ENCODE measurements around the gene NCAN.

NCAN gene

GRCh38 chr19:19285686-19286085 lies 73.9 kb downstream of the NCAN start:
- no peak for DNase-seq (ENCODE audit: low spot score)

- DNase-seq (ENCODE audit: low spot score) = no peak
Observed at GRCh38 chr19:19292607-19293006, 80.8 kb downstream of the NCAN start.

GRCh38 chr19:19294914-19295313 lies 83.2 kb downstream of the NCAN start:
- DNase-seq (ENCODE audit: low spot score) = no peak

- no peak for DNase-seq (ENCODE audit: low spot score)
Observed at GRCh38 chr19:19296953-19297689, 85.4 kb downstream of the NCAN start.

DNA sequence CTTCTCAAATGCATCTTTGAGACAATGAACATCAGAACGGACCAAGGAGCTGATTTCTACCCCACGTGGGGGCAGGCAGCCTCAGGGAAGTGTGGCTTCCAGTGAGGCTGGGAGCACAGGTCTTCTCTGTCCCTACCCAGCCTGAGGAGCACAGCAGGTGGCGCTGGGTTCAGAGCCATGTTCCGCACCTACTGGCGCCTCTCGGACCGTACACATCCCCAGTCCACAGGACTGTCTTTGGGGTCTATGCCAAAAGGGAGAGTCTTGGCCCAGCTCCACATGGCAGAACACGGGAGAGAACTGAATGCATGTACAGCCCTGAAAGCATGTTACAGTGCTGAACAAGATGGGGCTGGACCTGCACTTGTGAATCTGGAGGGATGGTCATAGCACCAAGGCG lies 86.0 kb downstream of the NCAN start:
- DNase-seq (ENCODE audit: low spot score) = no peak

DNA sequence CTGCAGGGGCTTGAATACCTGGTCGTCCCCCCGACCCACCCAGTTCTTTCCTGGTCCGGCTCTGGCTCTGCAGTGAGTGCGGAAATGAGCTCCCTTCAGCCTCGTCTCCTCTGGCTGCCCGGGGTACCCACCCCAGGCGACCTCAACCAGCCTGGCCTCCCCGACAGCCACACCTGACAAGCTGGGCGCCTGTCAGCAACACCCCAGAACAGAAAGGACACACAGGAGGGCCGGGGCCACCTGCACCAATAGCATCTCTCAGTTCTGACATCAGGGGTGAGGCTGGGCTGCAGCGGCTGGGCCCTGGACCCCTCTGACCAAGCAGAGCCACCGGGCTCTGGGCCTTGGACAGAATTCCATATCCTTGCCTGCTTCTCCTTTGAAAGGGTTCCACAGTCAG lies 88.9 kb downstream of the NCAN start:
- no peak for DNase-seq (ENCODE audit: low spot score)

All from NAMALWA (cell line).